ENCODE results near the gene LLGL2.
"Not testable (repeated sequence)": the region's sequence is repeated elsewhere in the genome, so short reads cannot be mapped to it uniquely, and the experiment has no call there.

The LLGL2 gene

GRCh38 chr17:75568412-75569255, 43.1 kb downstream of the LLGL2 start:
- DNase-seq (ENCODE audit: low read depth, low spot score) = no peak

- DNase-seq (ENCODE audit: low read depth, low spot score) = no peak
Measured at GRCh38 chr17:75570034-75570676, 44.7 kb downstream of the LLGL2 start.

- DNase-seq (ENCODE audit: low read depth, low spot score) = no peak
Measured at GRCh38 chr17:75570772-75571171, 45.3 kb downstream of the LLGL2 start.

GRCh38 chr17:75571197-75571884, 45.8 kb downstream of the LLGL2 start:
- DNase-seq (ENCODE audit: low read depth, low spot score) = no peak

GRCh38 chr17:75571885-75572215, 46.4 kb downstream of the LLGL2 start:
- DNase-seq (ENCODE audit: low read depth, low spot score) = no peak

GRCh38 chr17:75572713-75573539, 47.4 kb downstream of the LLGL2 start:
- DNase-seq (ENCODE audit: low read depth, low spot score) = no peak

GRCh38 chr17:75573540-75573957, 48.1 kb downstream of the LLGL2 start:
- no peak for DNase-seq (ENCODE audit: low read depth, low spot score)

- DNase-seq (ENCODE audit: low read depth, low spot score) = no peak
Measured at GRCh38 chr17:75573994-75574393, 48.5 kb downstream of the LLGL2 start.

- DNase-seq (ENCODE audit: low read depth, low spot score) = no peak
Measured at GRCh38 chr17:75574404-75575036, 49.0 kb downstream of the LLGL2 start.

- no peak for DNase-seq (ENCODE audit: low read depth, low spot score)
Measured at GRCh38 chr17:75575197-75575596, 49.7 kb downstream of the LLGL2 start.

- DNase-seq (ENCODE audit: low read depth, low spot score) = no peak
Measured at GRCh38 chr17:75575728-75576127, 50.2 kb downstream of the LLGL2 start.

- DNase-seq (ENCODE audit: low read depth, low spot score) = no peak
Measured at GRCh38 chr17:75576661-75577060, 51.2 kb downstream of the LLGL2 start.

- DNase-seq (ENCODE audit: low read depth, low spot score) = not testable (repeated sequence)
Measured at GRCh38 chr17:75581121-75581725, 55.7 kb downstream of the LLGL2 start.

GRCh38 chr17:75583197-75583596, 57.7 kb downstream of the LLGL2 start:
- DNase-seq (ENCODE audit: low read depth, low spot score) = not testable (repeated sequence)

GRCh38 chr17:75584849-75585175, 59.3 kb downstream of the LLGL2 start:
- DNase-seq (ENCODE audit: low read depth, low spot score) = no peak

GRCh38 chr17:75587675-75588595, 62.4 kb downstream of the LLGL2 start, which contains the start of gene MYO15B:
Gene MYO15B, plus strand, starts transcription at chr17:75587800. Its CDS starts 258 bp downstream, at chr17:75588058.
- no peak for DNase-seq (ENCODE audit: low read depth, low spot score)

- DNase-seq (ENCODE audit: low read depth, low spot score) = no peak
Measured at GRCh38 chr17:75588596-75589011, 63.1 kb downstream of the LLGL2 start.

GRCh38 chr17:75589012-75589918, 63.8 kb downstream of the LLGL2 start:
- no peak for DNase-seq (ENCODE audit: low read depth, low spot score)

- DNase-seq (ENCODE audit: low read depth, low spot score) = no peak
Measured at GRCh38 chr17:75589919-75590303, 64.4 kb downstream of the LLGL2 start.

All from brain pericyte (primary cell).